ENCODE results near the gene GRIK3.

DNA sequence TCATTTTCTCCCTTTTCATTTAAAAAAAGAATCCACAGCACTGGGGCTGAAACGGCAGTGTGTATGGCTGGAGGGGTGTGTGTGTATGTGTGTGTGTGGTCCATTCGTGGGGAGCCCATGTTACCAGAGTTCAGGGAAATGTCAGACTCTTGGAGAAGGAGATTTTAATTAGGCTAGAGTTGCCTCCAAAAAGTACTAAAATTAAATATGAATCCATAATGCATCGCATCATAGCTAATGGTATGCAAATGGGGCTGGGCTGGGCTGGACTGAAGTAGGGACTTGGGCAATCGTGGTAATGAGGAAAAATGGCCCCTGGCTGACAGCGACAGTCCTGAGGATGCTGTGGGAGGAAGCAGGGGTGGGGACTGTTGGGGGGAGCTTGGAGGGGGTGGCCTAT, 24.8 kb downstream of the GRIK3 start:
- TF ChIP-seq, protein P1, sequence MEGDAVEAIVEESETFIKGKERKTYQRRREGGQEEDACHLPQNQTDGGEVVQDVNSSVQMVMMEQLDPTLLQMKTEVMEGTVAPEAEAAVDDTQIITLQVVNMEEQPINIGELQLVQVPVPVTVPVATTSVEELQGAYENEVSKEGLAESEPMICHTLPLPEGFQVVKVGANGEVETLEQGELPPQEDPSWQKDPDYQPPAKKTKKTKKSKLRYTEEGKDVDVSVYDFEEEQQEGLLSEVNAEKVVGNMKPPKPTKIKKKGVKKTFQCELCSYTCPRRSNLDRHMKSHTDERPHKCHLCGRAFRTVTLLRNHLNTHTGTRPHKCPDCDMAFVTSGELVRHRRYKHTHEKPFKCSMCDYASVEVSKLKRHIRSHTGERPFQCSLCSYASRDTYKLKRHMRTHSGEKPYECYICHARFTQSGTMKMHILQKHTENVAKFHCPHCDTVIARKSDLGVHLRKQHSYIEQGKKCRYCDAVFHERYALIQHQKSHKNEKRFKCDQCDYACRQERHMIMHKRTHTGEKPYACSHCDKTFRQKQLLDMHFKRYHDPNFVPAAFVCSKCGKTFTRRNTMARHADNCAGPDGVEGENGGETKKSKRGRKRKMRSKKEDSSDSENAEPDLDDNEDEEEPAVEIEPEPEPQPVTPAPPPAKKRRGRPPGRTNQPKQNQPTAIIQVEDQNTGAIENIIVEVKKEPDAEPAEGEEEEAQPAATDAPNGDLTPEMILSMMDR (IDR thresholded peaks at IDR 0.05): no peak
- no peak for TF ChIP-seq POLR2A (IDR thresholded peaks at IDR 0.05)
